Heart left ventricle (tissue), 16 donors: ENCODE results near the gene PABPN1L. TPM values are rescaled to one million over a fixed set of nuclear protein-coding genes. Genes with fewer than 3 reads are reported as not detected.

Source experiments
- ATAC-seq, 4 donors: fragments of 200-7000 bp; cut with Tn5 transposase; one replicate each; pipeline ENCODE4 v1.9.1; 2020 to 2022; ENCODE audit warnings: moderate library complexity in 4 of 4, mild to moderate bottlenecking in 3 of 4, moderate number of reproducible peaks in 1 of 4
- DNase-seq, 5 donors: peaks; one replicate each; pipeline ENCODE4 v3.0.0-alpha.2; 2020
- H3K27ac ChIP-seq, 12 donors: fragments of 200-600 bp; sonication (generic) in 4 of 12; one replicate each; pipeline versions ENCODE4 v1.5.0 to v1.8.0; 2016 to 2022; ENCODE audit warnings: mild to moderate bottlenecking in 2 of 12
- H3K27me3 ChIP-seq, 9 donors: fragments of 200-600 bp; sonication (generic) in 2 of 9; one replicate each; pipeline versions ENCODE4 v1.5.1 to v1.8.0; 2016 to 2022; ENCODE audit warnings: mild to moderate bottlenecking in 3 of 9
- H3K36me3 ChIP-seq, 9 donors: fragments of 200-600 bp; sonication (generic) in 2 of 9; one replicate each; pipeline versions ENCODE4 v1.5.0 to v1.8.0; 2018 to 2022; ENCODE audit warnings: mild to moderate bottlenecking in 2 of 9
- H3K4me1 ChIP-seq, 12 donors: fragments of 200-600 bp; sonication (generic) in 4 of 12; one replicate each; pipeline versions ENCODE4 v1.5.0 to v1.8.0; 2016 to 2022; ENCODE audit warnings: mild to moderate bottlenecking in 3 of 12
- H3K4me3 ChIP-seq, 12 donors: fragments of 200-600 bp; sonication (generic) in 4 of 12; one replicate each; pipeline versions ENCODE4 v1.5.0 to v1.8.0; 2017 to 2022; ENCODE audit warnings: mild to moderate bottlenecking in 9 of 12, moderate library complexity in 4 of 12
- H3K9me3 ChIP-seq, 12 donors: fragments of 200-600 bp; sonication (generic) in 4 of 12; one replicate each; pipeline versions ENCODE4 v1.5.0 to v1.8.0; 2016 to 2022; ENCODE audit warnings: mild to moderate bottlenecking in 1 of 12
- POLR2A ChIP-seq, 2 donors: fragments of 450-650 bp; IDR thresholded peaks; one replicate each; pipeline ENCODE4 v1.6.1; 2017; ENCODE audit warnings: antibody characterized with exemption in 2 of 2, mild to moderate bottlenecking in 2 of 2, moderate library complexity in 2 of 2
- WGBS, 4 donors: extraction: QIAGEN DNeasy Blood & Tissue Kit in 2 of 4; methylation state at CpG; one replicate each; pipeline versions ENCODE4 v1.1.5 to v1.1.7; 2013 to 2018; 5-methylcytosine and 5-hydroxymethylcytosine counted together
- intact Hi-C, 10 donors: fragments of 100-400 bp; cut with DNase I; formaldehyde crosslinking; loops; one replicate each; pipeline versions ENCODE4 v1.11.1 to v1.14.2; 2022
- polyA plus RNA-seq, 2 donors: library from polyadenylated mRNA; stranded (reverse); fragments of 200-250 nt; gene quantifications; one replicate each; pipeline ENCODE4 v1.2.3, GENCODE V29; 2013
- total RNA-seq, 9 donors: library from RNA; depleted of rRNA in 2 of 9; stranded (reverse); fragments of >200 nt in 2 of 9; fragmentation: NEBNext Ultra II Directional in 3 of 9; extraction: Animal tissue kit (Norgen Biotek cat#: 25700) in 3 of 9; gene quantifications; one replicate each; pipeline versions ENCODE4 v1.1.0 to v1.2.4, GENCODE V29; 2016 to 2023
- TF ChIP-seq, protein P1 (sequence below), 12 donors: fragments of 200-600 bp; sonication (generic) in 4 of 12; IDR thresholded peaks; one replicate each; pipeline versions ENCODE4 v1.5.0 to v1.8.0; 2018 to 2022; ENCODE audit warnings: antibody characterized with exemption in 12 of 12, mild to moderate bottlenecking in 5 of 12
- donor health status: ischemic (EF 13 %, LVEDD 7.1; RV severe dilation, severe dysfunction).
- donor health status: healthy with polysubstance abuse.
- donor health status: DM: no; HTN: yes; CAD: no.
- donor health status: DM: no; HTN: no; CAD: no.
- donor health status: ischemic (EF 25% LVEDD 6.9; RV normal size, moderate dysfunction).
- donor health status: ischemic (EF 25% LVEDD 5.7; RV mildly dilated, moderate dysfunction).
- donor health status: healthy.
- donor health status: DM: yes; HTN: yes; CAD: no.
- donor health status: ischemic (EF 35%, LVEDD 5.7; RV mildly dilated, moderate dysfunction).
- donor health status: nonischemic (EF 11% LVEDD 7.7; RV severe dilation, severe dysfunction).
- donor health status: DM: yes; HTN: yes; CAD: no.
- donor health status: PGD.
- donor health status: ischemic (EF 29% LVEDD 5.4; RV normal size, mild dysfunction).
- donor health status: nonischemic (EF 23%, LVEDD 6.1; RV moderate dilation, normal function).

The PABPN1L gene
- total and polyA plus RNA-seq, 11 donors: not detected

DNA sequence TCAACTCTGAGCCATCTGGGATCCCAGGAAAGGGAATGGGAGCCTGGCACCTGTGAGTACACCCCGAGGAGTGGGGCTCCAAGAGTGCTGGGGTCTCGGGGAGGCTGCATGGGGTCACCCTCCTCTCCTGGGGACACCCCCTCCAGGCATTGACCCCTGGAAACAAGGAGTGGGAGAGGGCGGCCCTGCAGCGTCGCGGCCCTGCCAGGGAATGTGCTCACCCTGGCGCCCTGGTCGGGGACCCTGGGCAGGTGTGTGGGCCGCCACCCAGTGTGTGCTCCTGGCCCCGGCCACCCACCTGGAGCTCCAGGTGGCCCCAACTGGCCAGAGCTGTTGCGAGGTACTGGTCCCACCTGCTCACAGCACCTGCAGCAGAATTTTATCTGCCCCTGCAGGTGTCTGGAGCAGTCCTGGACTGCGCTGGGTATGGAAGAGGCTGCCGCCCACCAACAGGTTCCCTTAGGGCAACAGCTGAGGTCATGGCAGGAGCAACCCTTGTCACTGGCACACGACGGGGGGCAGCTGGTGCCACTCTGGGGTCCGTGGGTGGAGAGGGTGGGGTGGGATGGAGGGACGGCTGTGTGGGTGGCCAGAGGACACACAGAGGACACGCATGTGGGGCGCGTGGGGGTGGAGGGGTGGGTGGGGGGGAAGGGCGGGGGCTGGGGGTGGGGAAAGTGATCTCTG, 5.4 kb upstream of the PABPN1L start:
- Histone ChIP-seq H3K36me3 (peaks cover 0 to 12% (median 2%) of the 10 kb centered on the region in 9 donors), H3K27ac (peak overlapping the region in 1 of 12 donors; percentile 37), H3K27me3 (peaks cover 0 to 13% (median 0%) of the 10 kb centered on the region in 9 donors), H3K4me3 (peak overlapping the region in 1 of 12 donors; percentile 37), H3K9me3 (no peaks in the 10 kb centered on the region), H3K4me1 (peaks cover 0 to 21% (median 5%) of the 10 kb centered on the region in 12 donors)
- ATAC-seq (no peak), DNase-seq (no peak)
- TF ChIP-seq, protein P1, sequence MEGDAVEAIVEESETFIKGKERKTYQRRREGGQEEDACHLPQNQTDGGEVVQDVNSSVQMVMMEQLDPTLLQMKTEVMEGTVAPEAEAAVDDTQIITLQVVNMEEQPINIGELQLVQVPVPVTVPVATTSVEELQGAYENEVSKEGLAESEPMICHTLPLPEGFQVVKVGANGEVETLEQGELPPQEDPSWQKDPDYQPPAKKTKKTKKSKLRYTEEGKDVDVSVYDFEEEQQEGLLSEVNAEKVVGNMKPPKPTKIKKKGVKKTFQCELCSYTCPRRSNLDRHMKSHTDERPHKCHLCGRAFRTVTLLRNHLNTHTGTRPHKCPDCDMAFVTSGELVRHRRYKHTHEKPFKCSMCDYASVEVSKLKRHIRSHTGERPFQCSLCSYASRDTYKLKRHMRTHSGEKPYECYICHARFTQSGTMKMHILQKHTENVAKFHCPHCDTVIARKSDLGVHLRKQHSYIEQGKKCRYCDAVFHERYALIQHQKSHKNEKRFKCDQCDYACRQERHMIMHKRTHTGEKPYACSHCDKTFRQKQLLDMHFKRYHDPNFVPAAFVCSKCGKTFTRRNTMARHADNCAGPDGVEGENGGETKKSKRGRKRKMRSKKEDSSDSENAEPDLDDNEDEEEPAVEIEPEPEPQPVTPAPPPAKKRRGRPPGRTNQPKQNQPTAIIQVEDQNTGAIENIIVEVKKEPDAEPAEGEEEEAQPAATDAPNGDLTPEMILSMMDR (IDR thresholded peaks at IDR 0.05): no peak
- no peak for TF ChIP-seq POLR2A (IDR thresholded peaks at IDR 0.05)
- intact Hi-C loops: no loop called here
- WGBS, 4 donors: 69 to 80% (median 78%) methylated on average over 13 to 21 of the region's 21 CpGs

DNA sequence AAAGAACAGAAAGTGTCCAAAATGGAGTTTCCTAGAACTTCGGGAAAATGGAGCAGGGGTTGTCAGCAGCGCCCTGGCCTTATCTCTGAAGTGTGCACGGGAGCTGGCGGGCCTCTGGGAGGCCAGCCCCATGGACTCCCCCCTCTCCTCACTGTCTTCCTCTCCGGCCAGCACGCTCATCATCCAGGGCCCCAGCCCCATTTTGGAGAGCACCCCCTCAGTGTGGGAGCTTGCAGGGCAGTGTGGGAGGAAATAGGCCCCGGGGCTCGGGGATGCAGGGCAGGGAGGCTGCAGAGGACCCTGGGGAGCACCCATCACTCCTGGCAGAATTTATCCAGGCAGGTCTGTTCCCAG, 4.9 kb upstream of the PABPN1L start:
- Histone ChIP-seq H3K36me3 (peaks cover 0 to 6% (median 0%) of the 10 kb centered on the region in 9 donors), H3K27ac (peak overlapping the region in 2 of 12 donors; percentile 28 to 37), H3K27me3 (peaks cover 0 to 13% (median 0%) of the 10 kb centered on the region in 9 donors), H3K9me3 (no peaks in the 10 kb centered on the region), H3K4me1 (peaks cover 0 to 21% (median 5%) of the 10 kb centered on the region in 12 donors), H3K4me3 (peak overlapping the region in 8 of 12 donors; percentile 23 to 50 (median 36))
- ATAC-seq: no peak
- no peak for TF ChIP-seq POLR2A (IDR thresholded peaks at IDR 0.05)
- intact Hi-C loops: no loop called here
- DNase-seq: no peak
- 20 to 33% (median 28%) methylated on average over 5 to 8 of the region's 8 CpGs for WGBS, 4 donors

DNA sequence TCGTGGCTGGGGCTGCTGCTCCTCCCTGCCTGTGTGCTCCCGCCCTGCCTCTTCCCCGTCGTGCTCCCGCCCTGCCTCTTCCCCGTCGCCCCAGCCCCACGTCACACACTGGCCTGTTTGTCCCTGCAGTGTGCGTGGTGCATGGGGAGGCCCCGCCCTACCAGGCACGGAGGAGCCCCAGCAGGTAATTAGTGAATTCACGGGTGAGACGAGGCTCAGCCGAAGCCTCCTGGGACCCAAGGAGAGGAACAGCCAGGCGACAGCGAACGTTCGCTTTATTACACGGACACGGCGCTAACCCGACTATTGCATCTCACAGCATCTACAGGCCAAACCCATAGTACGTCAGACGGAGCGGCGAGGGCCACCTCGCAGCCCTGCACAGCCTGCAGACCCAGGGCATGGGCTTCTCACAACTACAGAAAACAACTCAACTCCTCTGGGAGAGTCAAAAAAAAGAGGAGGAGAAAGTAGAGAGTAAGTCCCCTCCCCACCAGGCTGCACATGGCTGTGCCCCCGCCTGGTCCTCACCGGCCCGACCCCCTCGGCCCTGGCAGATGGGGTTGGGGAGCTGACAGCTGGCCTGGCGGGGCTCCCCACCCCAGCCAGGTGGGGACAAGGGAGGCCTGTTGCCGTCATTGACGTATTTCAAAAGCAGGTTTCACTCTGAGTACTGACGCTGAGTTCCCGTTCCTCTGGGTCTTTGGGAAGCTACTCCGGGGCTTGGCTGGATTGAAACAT, 4.3 kb upstream of the PABPN1L start:
- peak overlapping the region in 3 of 12 donors; percentile 19 to 37 (median 28) for H3K27ac ChIP-seq
- no peaks in the 10 kb centered on the region for H3K9me3 ChIP-seq
- intact Hi-C loops: no loop called here
- peaks cover 0 to 13% (median 0%) of the 10 kb centered on the region in 9 donors for H3K27me3 ChIP-seq
- peak in 1 of 5 donors; percentile 52 for DNase-seq
- H3K36me3 ChIP-seq: peaks cover 0 to under 1% (median 0%) of the 10 kb centered on the region in 9 donors
- TF ChIP-seq, protein P1 (IDR thresholded peaks at IDR 0.05): no peak
- no peak for TF ChIP-seq POLR2A (IDR thresholded peaks at IDR 0.05)
- 39 to 49% (median 45%) methylated on average over 27 to 37 of the region's 37 CpGs for WGBS, 4 donors
- peak in 2 of 4 donors; percentile 27 for ATAC-seq
- H3K4me3 ChIP-seq: peak overlapping the region in 10 of 12 donors; percentile 10 to 50 (median 36)
- H3K4me1 ChIP-seq: peaks cover 0 to 21% (median 5%) of the 10 kb centered on the region in 12 donors

DNA sequence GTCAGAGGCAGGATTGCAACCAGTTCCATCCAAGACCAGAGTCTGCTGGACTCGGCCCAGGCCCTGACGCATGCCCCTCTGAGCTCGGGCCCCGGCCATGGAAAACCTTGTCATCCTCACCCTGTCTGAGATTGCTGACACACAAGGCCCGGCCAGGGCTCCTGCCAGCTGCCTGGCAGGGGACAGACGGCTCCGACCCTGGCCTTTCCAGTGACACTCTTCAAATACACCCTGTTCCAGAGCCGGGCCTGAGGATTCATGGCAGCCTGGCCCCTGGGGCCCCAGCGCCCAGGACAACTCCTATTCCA, 3.2 kb upstream of the PABPN1L start:
- TF ChIP-seq, protein P1 (IDR thresholded peaks at IDR 0.05): no peak
- no peak for TF ChIP-seq POLR2A (IDR thresholded peaks at IDR 0.05)
- peak in 4 of 5 donors; percentile 44 to 88 (median 67) for DNase-seq
- Histone ChIP-seq H3K4me1 (peaks cover 0 to 21% (median 5%) of the 10 kb centered on the region in 12 donors), H3K9me3 (no peaks in the 10 kb centered on the region), H3K27ac (peak overlapping the region in 6 of 12 donors; percentile 29 to 69 (median 64)), H3K27me3 (peaks cover 0 to 13% (median 0%) of the 10 kb centered on the region in 9 donors), H3K4me3 (no peak overlapping the region), H3K36me3 (no peaks in the 10 kb centered on the region)
- WGBS, 4 donors: 62 to 70% (median 68%) methylated on average over 8 to 9 of the region's 9 CpGs
- ATAC-seq: peak; percentile 87 to 94 (median 92)
- intact Hi-C loops: loop anchor here in 2 of 10 donors (10.0 kb wide), 2 partner anchors 55 to 125 kb away; partner anchors contain the start of gene APRT (in 1 of the 2)
